Stimulated activated CD4-positive, alpha-beta T cell treated with anti-CD3 and anti-CD28 coated beads, Interleukin-1b, Interleukin-23, amount 100 ng/mL, for 1 hour (primary cell): ENCODE data around the gene TCAP.
A peak's percentile ranks its signal among the peaks of the same experiment; 100 is the strongest.

ENCODE experiments used
- DNase-seq, 2 donors: peaks; one replicate each; pipeline ENCODE4 v3.0.0-alpha.2; 2020; ENCODE audit warnings: low read depth in 2 of 2

The TCAP gene

GRCh38 chr17:39648616-39649366 lies 16.4 kb upstream of the TCAP start:
- DNase-seq = no peak

DNA sequence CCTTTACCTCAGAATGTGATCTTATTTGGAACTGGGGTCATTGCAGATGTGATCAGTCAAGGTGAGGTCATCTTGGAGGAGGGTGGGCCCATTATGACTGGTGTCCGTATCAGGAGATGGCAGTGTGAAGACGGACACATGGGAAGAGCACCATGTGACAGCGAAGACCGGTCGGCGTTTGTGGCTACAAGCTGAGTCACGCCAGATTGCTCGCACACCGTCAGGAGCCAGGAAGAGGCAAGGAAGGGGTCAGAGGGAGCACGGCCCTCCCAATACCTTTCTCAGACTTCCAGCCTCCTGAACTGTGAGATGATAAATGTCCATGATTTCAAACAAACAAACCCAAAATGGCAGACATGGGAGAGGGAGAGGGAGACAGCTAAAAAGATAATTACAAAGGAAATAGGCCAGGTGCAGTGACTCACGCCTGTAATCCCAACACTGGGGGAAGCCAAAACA lies 15.0 kb upstream of the TCAP start:
- no peak for DNase-seq

DNA sequence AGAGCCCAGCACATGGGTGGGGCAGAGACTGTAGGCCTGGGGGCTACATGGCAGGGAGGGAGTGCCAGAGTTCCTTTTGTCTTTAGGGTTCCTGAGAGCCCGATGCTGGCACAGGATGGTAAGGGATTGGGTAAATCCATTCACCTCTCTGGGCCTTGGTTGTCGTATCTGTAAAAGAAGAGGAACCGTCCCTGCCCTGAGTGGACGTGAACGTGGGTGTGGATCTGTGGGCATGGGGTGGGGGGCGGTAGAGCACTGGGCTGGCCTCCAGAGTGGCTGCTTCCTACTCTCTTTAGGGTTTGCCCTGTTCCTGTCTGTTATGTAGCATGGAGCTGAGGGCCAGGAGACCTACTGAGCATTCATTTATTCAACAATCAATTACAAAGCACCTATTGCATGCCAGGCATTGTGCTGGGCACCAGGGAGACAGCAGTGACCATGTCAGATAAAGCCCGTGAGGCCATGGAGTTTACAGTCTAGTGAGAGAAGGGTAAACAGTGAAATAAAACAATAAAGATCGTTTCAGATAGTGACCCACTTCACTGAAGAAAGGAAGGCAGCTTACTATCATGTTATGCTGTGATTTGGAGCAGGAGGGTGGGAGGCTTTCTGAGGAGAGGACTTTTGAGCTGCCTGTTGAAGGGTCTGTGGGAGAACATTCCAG lies 13.1 kb upstream of the TCAP start:
- DNase-seq = no peak

DNA sequence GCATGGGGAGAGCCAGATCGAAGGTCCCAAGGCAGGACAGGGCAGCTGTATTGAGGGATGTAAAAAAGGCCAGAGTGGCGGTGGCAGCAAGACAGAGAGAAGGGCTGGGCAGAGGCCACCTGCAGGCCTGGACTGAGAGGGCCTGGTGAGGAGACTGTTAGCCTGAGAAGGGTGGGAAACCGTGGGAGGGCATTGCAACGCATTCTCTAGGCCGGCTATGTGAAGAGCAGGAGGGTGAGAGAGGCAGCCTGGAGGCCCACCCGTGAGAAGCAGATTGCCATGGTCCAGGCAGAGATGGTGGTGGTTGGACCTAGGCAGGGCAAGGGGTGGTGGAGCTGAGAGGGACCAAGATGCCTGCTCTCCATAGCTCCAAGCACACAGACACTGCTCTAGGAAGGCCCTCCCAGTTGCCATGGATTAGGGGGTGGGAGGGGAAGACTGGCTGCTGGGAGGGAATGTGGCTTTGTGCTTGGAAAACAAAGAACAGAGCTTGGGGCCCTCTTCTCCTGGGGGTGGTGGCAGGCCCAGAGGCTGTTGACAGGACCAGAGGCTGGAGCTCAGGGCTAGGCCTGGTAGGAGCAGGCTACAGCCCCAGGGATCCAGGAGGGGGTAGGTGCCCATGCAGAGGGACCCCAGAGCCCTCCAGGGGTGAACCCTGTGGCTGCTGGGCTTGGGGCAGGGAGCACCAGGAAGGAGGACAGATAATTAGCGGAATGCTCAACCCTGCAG lies 12.4 kb upstream of the TCAP start:
- DNase-seq = no peak

DNA sequence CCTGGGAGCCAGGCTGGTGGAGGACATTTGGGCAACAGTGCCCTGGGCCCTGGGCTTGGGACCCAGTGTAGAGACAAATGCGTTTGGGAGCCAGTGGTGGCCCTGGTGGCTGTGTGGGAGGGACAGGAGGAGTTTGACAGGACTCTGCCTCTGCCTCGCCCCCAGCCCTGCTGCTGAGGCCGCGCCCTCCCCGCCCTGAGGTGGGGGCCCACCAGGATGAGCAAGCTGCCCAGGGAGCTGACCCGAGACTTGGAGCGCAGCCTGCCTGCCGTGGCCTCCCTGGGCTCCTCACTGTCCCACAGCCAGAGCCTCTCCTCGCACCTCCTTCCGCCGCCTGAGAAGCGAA lies 11.9 kb upstream of the TCAP start:
- DNase-seq = no peak

DNA sequence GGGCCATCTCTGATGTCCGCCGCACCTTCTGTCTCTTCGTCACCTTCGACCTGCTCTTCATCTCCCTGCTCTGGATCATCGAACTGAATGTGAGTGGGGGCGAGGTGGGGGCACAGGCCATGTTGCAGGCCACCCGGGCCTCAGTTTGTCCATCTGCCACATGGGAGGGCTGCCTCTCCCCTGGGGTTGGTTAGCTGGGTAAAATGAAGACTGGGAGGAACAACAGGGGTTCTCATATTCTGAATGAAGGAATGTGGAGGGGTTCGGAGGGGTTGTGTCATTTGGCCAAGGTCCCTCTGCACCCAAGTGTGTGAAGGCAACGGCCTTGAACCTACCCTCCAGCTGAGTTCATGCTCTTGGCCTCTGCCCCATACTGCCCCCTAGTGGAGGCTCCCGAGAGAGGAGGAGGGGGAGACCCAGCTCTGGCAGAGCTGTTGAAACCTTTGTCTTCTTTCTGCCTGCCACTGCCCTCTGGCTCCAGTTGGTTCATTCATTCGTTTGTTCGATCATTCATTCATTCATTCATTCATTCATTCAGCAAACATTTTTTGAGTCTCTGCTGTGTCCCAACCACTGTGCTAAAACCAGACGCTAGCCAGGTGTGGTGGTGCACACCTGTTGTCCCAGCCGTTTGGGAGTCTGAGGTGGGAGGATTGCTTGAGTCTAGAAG lies 11.4 kb upstream of the TCAP start:
- peak; percentile 60 to 78 for DNase-seq

DNA sequence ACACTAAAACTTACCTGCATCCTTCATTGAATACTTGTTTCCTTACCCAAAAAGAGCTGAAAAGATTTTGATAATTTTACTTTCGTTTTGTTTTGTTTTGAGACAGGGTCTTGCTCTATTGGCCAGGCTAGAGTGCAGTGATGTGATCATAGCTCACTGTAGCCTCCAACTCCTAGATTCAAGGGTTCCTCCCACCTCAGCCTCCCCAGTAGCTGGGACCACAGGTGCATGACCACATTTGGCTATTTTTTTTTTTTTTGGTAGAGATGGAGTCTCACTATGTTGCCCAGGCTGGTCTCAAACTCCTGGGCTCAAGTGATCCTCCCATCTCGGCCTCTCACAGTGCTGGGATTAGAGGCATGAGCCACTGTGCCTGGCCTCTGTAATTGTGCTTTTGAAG lies 10.0 kb upstream of the TCAP start:
- DNase-seq = no peak

DNA sequence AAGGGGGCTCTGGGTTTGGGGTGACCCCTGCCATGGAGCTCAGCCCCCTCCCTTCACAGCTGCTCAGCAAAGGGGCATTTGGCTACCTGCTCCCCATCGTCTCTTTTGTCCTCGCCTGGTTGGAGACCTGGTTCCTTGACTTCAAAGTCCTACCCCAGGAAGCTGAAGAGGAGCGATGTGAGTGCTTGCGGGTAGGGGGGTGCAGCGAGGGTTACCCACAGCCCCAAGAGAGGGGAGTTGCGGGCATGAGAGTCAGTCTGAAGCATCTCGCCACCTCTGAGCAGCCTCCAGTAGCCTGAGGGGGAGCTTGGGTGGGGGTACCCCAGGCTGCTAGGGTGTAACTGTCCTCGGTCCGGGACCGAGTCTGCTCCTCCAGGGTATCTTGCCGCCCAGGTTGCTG lies 6.8 kb upstream of the TCAP start:
- no peak for DNase-seq

DNA sequence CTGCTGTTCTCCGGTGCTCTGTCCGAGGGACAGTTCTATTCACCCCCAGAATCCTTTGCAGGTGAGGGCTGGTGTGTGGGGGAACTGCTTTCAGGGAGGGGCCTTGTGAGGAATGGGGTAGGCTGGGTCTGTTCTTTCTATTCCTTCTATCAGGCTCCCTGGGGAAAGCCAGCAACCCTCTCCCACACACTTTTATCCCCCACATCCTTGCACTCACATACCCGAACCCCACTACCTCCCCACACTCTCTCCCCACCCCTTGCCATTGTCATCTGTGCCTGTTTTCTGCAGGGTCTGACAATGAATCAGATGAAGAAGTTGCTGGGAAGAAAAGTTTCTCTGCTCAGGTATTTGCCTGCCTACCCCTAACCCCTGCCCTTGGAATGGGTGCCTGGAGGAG lies 6.4 kb upstream of the TCAP start:
- no peak for DNase-seq

GRCh38 chr17:39659279-39660010 lies 5.7 kb upstream of the TCAP start:
- no peak for DNase-seq

DNA sequence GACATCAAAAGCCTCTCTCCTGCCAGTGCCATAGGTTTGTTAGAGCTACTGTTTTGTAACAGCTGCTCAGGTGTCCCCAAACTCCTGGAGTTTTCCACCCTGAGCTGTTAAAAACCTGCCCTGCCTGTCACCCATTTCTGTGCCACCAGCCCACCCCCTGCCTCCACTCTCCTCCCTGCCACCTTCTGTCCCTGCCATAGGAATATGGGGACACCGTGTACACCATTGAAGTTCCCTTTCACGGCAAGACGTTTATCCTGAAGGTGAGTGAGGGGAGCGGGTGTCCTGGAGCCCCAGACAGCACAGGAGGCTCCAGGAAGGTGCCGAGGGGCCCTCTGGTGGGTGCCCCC lies 5.2 kb upstream of the TCAP start:
- no peak for DNase-seq

GRCh38 chr17:39660397-39661385 lies 4.5 kb upstream of the TCAP start:
- DNase-seq = no peak

GRCh38 chr17:39661744-39662541 lies 3.2 kb upstream of the TCAP start:
- DNase-seq = no peak

GRCh38 chr17:39662551-39663339 lies 2.4 kb upstream of the TCAP start:
- DNase-seq = no peak

DNA sequence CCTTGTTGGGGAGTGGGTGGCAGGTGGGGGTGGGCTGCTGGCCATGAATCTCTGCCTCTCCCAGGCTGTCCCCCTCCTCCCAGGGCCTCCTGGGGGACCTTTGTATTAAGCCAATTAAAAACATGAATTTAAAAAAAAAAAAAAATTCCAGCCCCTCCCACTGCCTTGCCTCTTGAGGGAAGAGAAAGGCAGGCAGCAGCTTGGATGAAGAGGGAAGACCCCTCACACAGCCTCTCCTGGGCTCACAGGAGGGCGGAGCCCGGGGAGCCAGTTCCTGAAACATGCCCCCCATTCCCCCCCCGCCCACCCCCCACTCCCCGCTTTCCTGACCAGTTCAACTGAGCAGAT lies 1.8 kb upstream of the TCAP start:
- DNase-seq = no peak

- DNase-seq = no peak
Measured at GRCh38 chr17:39663688-39664580, 1.2 kb upstream of the TCAP start.

- DNase-seq = no peak
Measured at GRCh38 chr17:39665642-39666224, 584 bp downstream of the TCAP start.

- no peak for DNase-seq
Measured at GRCh38 chr17:39666231-39666600, 1.1 kb downstream of the TCAP start.
